ENCODE measurements around the gene RNF6.

RNF6 gene

GRCh38 chr13:26225896-26226617 lies 3.9 kb upstream of the RNF6 start:
- no peak for DNase-seq (ENCODE audit: low spot score)

DNA sequence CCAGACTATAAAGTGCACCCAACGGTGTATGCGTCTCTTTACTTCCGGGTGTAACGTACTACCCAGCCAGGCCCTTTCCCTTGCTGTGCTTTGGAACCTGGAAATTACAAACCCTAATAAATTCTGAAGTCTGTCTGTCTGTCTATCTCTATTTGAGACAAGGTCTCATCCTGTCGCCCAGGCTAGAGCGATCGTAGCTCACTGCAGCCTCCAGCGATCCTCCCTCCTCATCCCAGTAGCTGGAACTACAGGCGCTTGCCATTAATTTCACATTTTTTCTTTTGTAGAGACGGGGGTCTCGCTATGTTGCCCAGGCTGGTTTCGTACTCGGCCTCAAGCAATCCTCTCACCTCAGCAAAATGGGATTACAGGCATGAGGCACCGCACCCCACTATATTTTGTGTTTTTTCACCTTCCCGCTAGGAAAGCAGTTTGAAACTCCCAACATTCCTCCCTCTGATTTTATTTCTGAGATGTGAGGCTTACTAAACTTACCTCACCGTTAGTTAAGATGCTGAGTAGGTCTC lies 469 bp upstream of the RNF6 start:
- no peak for DNase-seq (ENCODE audit: low spot score)

DNA sequence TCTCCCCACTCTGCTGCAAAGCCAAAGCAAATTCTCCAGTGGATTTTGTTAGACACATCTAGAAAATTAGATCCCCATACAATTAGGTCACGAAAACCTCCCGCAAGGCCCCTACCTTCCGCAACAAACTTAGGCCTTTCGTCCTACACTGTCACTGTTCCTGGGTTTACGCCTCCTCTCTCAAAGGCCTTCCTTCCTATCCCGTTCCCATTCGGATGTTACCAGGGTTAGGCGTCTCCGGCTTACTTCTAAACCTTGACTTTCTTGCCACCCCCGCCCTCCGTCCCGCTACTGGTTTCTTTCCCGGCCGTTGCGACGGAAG lies 754 bp downstream of the RNF6 start:
- DNase-seq (ENCODE audit: low spot score): no peak

DNA sequence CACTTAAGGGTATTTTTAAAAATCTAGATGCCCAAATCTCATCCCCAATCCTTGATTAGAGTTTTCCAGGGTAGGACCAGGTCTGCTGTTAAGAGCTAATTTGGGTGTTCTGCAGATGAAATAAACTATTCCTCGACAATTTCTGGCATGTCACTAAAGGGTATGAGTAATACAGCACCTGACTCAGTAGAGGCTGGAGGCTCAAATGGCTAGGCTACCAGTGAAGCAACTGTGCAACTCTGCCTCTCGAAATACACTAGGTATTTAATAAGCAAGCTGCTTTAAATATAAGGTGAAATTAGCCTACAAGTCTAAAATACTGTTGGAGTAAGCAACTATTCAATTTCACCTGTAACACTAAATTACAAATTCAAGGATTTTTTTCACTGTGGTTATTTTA lies 1.5 kb downstream of the RNF6 start:
- no peak for DNase-seq (ENCODE audit: low spot score)

DNA sequence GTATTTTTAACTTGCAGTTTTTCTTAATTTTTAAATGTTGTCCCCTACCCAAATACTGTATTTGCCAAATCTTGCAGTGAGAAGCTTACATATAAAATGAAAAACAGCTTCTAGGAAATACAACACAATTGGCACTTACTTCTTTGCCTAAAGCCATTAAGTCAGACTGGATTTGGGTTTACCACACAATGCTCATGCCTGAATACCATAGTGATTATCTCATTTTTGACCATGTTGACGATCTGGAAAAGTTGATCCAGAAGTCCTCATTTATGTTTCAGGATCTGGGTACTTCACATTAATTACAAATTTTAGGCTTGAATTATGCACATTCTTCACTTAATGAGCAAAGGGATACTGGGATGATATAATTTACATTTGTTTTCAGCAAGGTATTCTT lies 2.4 kb downstream of the RNF6 start:
- DNase-seq (ENCODE audit: low spot score): no peak

DNA sequence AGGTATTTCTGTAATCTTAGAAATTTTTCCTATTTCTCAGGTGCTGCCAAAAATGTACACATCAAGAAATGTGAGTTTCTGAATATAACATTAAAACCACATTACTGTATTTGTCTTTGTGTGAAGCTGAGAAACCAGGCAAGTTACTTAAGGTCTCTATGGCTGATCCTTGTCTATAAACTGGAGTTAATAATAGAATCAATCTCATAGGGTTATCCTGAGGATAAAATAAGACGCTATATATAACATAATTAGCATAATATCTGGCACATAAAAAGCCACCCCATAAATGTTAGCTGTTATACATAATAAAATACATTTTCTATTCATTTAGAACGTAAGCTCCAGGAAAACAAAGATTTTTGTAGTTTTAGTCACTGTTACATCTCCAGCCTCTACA lies 6.1 kb downstream of the RNF6 start:
- DNase-seq (ENCODE audit: low spot score): no peak

DNA sequence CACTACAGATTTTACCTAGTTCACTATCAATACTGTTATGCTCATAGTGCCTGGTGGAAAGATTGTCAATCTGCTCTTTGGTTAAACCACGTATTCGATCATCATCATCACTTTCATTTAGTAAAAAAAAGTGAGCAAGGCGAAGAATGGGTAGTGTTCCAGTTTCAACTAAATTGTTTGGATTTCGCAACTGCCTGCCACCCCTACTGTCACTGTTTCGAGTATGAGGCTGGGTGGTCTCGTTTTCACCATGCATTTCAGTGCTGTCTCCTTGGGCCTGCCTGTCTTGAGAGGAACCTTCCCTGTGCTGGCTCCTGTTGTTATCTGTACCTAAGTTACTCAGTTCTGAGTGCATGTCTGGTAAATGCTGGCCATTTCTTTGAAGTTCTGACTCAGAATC lies 8.1 kb downstream of the RNF6 start:
- DNase-seq (ENCODE audit: low spot score): no peak

DNA sequence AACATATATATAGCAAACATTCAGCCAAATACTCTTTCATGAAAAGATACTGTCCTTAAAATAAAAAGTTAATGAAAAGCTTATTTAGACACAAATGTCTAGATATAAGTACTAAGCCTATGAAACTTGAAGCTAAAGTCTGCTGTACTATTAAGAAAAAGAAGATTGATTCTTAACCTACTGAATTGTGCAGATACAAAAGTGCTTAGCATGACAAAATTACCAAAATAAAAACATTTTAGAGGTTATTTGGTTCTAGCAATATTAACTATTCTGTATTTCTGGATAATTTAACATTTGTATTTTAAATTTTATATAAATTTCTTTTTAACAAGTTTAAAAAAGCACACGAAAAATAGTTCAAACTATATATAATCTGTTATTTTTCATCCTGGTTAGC lies 8.8 kb downstream of the RNF6 start:
- no peak for DNase-seq (ENCODE audit: low spot score)

DNA sequence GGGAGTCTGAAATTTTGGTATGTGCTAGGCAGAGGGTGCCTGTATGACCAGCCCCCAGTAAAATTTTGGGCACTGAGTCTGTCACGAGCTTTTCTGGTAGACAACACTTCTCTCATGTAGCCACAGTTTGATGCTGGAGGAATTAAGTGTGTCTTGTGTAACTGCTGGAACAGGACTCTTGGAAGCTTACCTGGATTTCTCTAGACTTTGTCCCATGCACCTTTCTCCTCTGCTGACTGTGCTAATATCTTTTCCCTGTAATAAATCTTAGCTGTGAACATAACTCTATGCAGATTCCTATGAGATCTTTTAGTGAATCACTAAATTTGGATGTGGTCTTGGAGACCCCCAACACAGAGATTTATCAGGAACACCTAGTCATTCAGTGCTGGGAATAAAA lies 13.8 kb downstream of the RNF6 start:
- no peak for DNase-seq (ENCODE audit: low spot score)

- no peak for DNase-seq (ENCODE audit: low spot score)
Measured at GRCh38 chr13:26202365-26202972, 19.6 kb downstream of the RNF6 start.

- no peak for DNase-seq (ENCODE audit: low spot score)
Measured at GRCh38 chr13:26200811-26201210, 21.3 kb downstream of the RNF6 start.

GRCh38 chr13:26198116-26198515 lies 24.0 kb downstream of the RNF6 start:
- DNase-seq (ENCODE audit: low spot score): no peak

DNA sequence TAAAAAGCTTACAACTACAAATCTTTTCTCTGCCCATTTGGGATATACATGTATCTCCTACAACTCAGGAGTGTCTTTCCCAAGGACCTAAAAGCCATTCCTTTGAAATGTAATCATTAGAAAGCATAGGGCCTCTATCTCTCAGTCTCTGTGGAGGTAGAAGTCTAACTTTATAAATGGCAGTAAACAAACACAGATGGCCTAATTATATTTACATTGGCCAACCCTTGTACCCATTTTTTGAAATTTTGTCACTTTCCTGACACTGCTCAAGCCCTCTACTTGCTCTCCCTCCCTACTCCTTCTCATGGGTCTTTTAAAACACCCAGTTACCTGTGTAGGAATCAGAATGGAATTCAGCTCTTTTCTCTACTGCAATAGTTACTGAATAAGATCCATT lies 24.8 kb downstream of the RNF6 start:
- no peak for DNase-seq (ENCODE audit: low spot score)

- no peak for DNase-seq (ENCODE audit: low spot score)
Measured at GRCh38 chr13:26186995-26187394, 35.1 kb downstream of the RNF6 start.

GRCh38 chr13:26186118-26186870 lies 35.8 kb downstream of the RNF6 start:
- DNase-seq (ENCODE audit: low spot score): peak; percentile 88

- DNase-seq (ENCODE audit: low spot score): peak; percentile 15
Measured at GRCh38 chr13:26185720-26186117, 36.4 kb downstream of the RNF6 start.

DNA sequence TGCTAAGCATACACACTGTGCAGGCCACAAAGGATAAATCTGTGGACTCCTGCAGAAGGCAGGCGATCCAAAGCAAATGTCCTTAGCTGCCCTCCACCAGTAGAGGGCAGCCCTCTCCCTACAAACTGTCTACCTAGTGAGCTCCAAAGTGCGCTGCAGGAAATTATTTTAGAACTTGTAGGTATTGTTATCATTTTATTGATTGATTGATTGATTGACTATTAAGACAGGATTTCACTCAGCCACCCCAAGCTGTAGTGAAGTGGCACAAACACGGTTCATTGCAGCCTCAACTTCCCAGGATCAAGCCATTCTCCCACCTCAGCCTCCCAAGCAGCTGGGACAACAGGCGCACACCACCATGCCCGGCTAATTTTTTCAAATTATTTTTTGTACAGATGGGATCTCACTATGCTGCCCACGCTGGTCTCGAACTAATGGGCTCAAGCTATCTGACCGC lies 37.3 kb downstream of the RNF6 start:
- DNase-seq (ENCODE audit: low spot score): peak; percentile 88

DNA sequence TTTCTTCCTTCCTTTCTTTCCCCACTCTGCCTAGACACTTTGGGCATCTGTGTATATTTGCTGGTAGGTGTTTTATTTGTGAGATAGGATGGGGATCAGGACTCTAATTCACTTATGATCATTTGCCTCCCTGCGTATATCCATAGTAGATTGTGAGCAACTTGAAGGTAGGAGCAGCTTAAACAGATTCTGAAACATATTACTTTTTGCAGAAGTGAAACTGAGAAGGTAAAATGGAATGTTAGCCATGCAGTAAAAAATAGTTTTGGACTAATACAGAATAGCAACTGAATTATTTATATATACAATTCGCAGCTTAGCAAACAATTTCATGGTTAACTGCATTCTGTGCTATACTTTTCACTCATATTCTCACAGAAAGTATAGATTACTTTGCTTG lies 38.7 kb downstream of the RNF6 start:
- DNase-seq (ENCODE audit: low spot score): no peak

- peak; percentile 35 for DNase-seq (ENCODE audit: low spot score)
Measured at GRCh38 chr13:26179344-26179743, 42.8 kb downstream of the RNF6 start.

GRCh38 chr13:26168835-26169234 lies 53.3 kb downstream of the RNF6 start:
- no peak for DNase-seq (ENCODE audit: low spot score)

- DNase-seq (ENCODE audit: low spot score): no peak
Measured at GRCh38 chr13:26168237-26168814, 53.8 kb downstream of the RNF6 start.

DNA sequence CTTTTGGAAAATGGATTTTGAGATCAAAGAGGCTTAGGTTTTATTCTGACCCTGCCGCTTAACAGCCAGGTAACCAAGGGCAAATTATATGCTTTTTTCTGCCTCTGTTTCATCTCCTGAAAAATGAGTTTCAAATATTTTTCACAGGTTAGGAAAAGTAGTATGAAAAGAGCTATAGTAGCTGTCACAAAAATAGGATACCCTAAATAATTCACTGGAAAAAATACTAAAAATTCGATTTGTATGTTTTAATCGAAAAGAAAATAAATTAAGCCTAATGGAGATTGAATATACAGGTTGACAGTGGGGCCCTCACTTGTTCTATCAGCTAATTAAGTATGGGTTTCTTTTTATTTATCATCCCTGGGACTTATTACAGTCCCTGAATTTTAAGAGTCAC lies 58.3 kb downstream of the RNF6 start:
- no peak for DNase-seq (ENCODE audit: low spot score)

All from Ammon's horn (tissue), 1 donor.